Measurements from ENCODE around the gene CENPS.

Gene CENPS

DNA sequence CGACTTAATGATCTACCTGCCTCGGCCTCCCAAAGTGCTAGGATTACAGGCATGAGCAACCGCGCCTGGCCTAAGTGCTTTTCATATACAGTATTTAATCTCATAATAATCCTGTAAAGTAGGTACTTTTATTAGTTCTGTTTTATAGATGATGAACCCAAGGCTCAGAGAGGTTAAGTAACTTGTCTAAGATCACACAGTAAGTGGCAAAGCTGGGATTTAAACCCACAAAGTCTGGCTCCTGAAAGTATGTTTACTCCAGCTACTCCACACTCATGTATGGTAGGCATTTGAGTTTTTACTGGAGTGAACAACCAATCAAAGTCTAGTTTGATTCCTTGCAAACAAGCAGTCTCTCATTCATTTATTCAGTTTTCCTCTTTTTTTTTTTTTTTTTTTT lies 39.8 kb downstream of the CENPS start:
- DNase-seq (ENCODE audit: low read depth in 1 of 2, low spot score in 1 of 2) = no peak
- no peak for TF ChIP-seq GABPA (IDR thresholded peaks at IDR 0.05; ENCODE audit: low read depth)
- Histone ChIP-seq H3K27me3 (ENCODE audit: insufficient read depth, poor library complexity, severe bottlenecking) (no peaks in the 10 kb centered on the region), H3K27ac (replicated peaks) (no peak overlapping the region), H3K4me3 (replicated peaks; ENCODE audit: insufficient read depth, low read length) (no peak overlapping the region)

DNA sequence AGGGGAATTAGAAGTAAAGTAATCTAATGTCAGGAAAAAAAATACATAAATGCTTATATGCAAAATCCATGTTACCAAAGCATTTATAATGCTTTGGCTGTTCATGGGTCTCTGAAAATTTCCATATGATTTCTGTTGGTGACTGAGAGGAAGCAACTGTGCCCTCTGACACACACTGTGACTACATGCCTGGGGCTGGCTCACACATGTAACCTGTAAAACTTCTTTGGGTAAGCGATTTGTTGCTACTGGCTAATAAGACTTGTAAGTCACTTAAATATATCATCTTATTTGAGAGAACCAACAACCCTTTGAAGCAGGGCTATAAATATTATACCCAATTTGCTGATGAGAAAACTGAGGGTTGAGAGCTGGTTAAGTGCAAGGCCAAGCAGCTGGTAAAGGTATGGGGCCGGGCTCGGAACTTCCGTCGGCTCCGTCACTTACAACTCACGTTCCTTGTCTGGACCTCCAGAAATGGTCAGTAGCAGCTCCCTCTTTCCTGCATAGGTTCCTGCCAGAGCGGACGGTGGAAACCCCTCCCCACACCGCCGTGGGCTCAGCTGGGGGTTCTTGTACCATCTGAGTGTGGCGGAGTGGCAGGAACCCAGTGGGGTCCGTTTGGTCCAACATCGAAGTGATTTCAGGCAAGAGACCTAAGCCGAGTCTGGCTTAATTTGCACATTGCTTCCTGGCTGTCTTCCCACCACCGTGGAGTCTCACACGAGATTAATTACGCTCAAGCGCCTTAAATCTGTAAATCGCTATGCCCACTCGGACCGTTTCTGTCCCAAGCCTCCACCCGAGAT lies 41.4 kb downstream of the CENPS start:
- no peaks in the 10 kb centered on the region for H3K27me3 ChIP-seq (ENCODE audit: insufficient read depth, poor library complexity, severe bottlenecking)
- TF ChIP-seq SPI1 (IDR thresholded peaks at IDR 0.05; ENCODE audit: borderline replicate concordance, low read depth) = no peak
- TF ChIP-seq POLR2AphosphoS5 (IDR thresholded peaks at IDR 0.05; ENCODE audit: low read depth) = no peak
- TF ChIP-seq GABPA (IDR thresholded peaks at IDR 0.05; ENCODE audit: low read depth) = no peak
- TF ChIP-seq REST (IDR thresholded peaks at IDR 0.05; ENCODE audit: insufficient replicate concordance, low read depth) = no peak
- TF ChIP-seq, protein P1, sequence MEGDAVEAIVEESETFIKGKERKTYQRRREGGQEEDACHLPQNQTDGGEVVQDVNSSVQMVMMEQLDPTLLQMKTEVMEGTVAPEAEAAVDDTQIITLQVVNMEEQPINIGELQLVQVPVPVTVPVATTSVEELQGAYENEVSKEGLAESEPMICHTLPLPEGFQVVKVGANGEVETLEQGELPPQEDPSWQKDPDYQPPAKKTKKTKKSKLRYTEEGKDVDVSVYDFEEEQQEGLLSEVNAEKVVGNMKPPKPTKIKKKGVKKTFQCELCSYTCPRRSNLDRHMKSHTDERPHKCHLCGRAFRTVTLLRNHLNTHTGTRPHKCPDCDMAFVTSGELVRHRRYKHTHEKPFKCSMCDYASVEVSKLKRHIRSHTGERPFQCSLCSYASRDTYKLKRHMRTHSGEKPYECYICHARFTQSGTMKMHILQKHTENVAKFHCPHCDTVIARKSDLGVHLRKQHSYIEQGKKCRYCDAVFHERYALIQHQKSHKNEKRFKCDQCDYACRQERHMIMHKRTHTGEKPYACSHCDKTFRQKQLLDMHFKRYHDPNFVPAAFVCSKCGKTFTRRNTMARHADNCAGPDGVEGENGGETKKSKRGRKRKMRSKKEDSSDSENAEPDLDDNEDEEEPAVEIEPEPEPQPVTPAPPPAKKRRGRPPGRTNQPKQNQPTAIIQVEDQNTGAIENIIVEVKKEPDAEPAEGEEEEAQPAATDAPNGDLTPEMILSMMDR (IDR thresholded peaks at IDR 0.05; ENCODE audit: insufficient read depth, low read length) = no peak
- DNase-seq (ENCODE audit: low read depth in 1 of 2, low spot score in 1 of 2) = no peak
- peak overlapping the region; percentile 76 for H3K27ac ChIP-seq (replicated peaks)
- peak overlapping the region; percentile 77 for H3K4me3 ChIP-seq (replicated peaks; ENCODE audit: insufficient read depth, low read length)

DNA sequence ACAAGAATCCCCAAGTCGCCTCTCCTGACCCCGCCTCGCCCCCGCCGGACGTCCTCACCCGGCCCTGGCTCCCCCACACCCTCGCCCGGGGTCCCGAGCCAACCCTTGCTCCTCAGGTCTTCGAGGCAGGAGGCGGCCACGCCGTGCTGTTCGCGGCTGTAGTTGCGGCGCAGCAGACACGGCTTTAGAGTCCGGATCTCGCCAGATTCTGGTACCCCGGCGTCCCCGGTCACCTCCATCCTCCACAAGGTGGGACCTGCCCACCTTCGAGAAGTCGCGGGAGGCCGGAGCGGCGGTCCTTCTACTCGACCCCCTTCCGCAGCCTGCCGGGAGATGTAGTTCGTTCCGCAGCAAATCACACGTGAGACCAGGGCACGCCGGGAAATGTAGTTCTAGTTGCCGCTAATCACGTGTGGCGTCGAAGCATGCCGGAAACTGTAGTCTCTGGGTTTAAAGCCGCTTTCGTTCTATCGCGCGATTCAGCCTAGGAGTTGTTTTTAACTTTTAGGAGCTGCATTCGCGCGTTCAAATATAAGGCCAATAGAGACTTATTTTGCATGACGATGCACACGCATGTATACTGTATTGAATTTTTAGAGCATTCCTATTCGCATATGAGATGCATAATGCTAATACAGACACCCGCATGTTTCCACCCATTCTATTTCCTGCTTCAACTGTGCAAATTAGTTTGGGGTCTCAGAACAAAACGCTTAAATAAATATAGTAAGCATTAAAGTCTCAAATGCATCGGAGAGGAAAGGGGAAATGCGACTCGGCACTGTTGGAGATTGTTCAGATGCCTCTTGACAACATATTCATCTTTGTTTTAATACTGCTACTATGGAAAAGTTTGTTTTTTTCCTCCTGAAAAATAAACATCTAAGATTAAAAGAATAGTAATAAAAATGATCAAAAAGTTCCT lies 42.2 kb downstream of the CENPS start, which contains the start of gene DFFA:
DFFA (minus strand) TSS at position 310 of the 925 bp plus-strand sequence; CDS start at position 239, 71 bp downstream.
- Histone ChIP-seq H3K27me3 (ENCODE audit: insufficient read depth, poor library complexity, severe bottlenecking) (no peaks in the 10 kb centered on the region), H3K4me3 (replicated peaks; ENCODE audit: insufficient read depth, low read length) (peak within 1 kb of the TSS; percentile 77), H3K27ac (replicated peaks) (peak within 1 kb of the TSS; percentile 76)
- TF ChIP-seq, protein P1 (IDR thresholded peaks at IDR 0.05; ENCODE audit: insufficient read depth, low read length) = no peak
- TF ChIP-seq GABPA (IDR thresholded peaks at IDR 0.05; ENCODE audit: low read depth) (peak; percentile 63), REST (IDR thresholded peaks at IDR 0.05; ENCODE audit: insufficient replicate concordance, low read depth) (peak; percentile 38), POLR2AphosphoS5 (IDR thresholded peaks at IDR 0.05; ENCODE audit: low read depth) (no peak; the same call in 1 of the 2 replicates), SPI1 (IDR thresholded peaks at IDR 0.05; ENCODE audit: borderline replicate concordance, low read depth) (peak; percentile 35; the same call in 1 of the 2 replicates)
- peak; percentile 93 to 97 for DNase-seq (ENCODE audit: low read depth in 1 of 2, low spot score in 1 of 2)

All from HL-60 (cell line).